HCT116 (cell line): ENCODE measurements around the gene MEG3. TPM values are rescaled to one million over a fixed set of nuclear protein-coding genes. Genes with fewer than 3 reads are reported as not detected.

Experiments used
- ATAC-seq: fragments of 200-7000 bp; cut with Tn5 transposase; 2 replicates; pipeline ENCODE4 v1.9.1; 2020; ENCODE audit warnings: mild to moderate bottlenecking, moderate library complexity
- BruUV-seq: library from RNA; stranded (reverse); fragments of 400-500 nt; replicated peaks from 2 replicates; lab custom pipeline; 2021; lab: Mats Ljungman, UMichigan
- CTCF ChIA-PET: fragments of 300-600 bp; sonication (Branson Sonifier 250); formaldehyde crosslinking; loops from one replicate; lab custom pipeline; 2021; ENCODE audit warnings: antibody characterized with exemption; lab: Charles Lee
- POLR2A ChIA-PET: fragments of 300-600, 350-600 bp; sonication (Branson Sonifier 250); formaldehyde crosslinking; loops from one replicate; lab custom pipeline; 2021; ENCODE audit warnings: antibody characterized with exemption; lab: Charles Lee
- RAD21 ChIA-PET, 2 experiments: fragments of 300-600 bp; sonication (Branson Sonifier 250); formaldehyde crosslinking; loops; one replicate each; lab custom pipeline; 2023; ENCODE audit warnings: low total read pairs in 2 of 2; ENCODE audit not compliant: uncharacterized antibody in 2 of 2, unreplicated experiment in 2 of 2, low non-redundant PET in 1 of 2; lab: Charles Lee
- DNase-seq: peaks from one replicate; pipeline ENCODE4 v3.0.0-alpha.2; 2010; ENCODE audit warnings: low read depth, low spot score
- H2AFZ ChIP-seq: fragments of 200-600 bp; shearing (Covaris generic), sonication (generic); 2 replicates; pipeline ENCODE4 v1.6.1; 2017; ENCODE audit warnings: low read depth, mixed run types, mixed read lengths, antibody characterized with exemption, low read length; ENCODE audit not compliant: poor library complexity, severe bottlenecking
- H3K27ac ChIP-seq: 2 replicates; pipeline ENCODE4 v1.5.1; 2012; ENCODE audit warnings: low read depth, low read length
- H3K27me3 ChIP-seq: fragments of 200-600 bp; sonication (generic); 2 replicates; pipeline ENCODE4 v1.6.1; 2016; ENCODE audit warnings: mixed run types, low read length, mixed read lengths; ENCODE audit not compliant: insufficient read depth
- H3K36me3 ChIP-seq, 2 experiments: fragments of 200-500 bp in 1 of 2; fragments of 200-600 bp in 1 of 2; sonication (Bioruptor generic) in 1 of 2; sonication (generic) in 1 of 2; 2 replicates each; pipeline versions ENCODE4 v1.5.1 to v1.6.1; 2014 to 2016; ENCODE audit warnings: low read length in 2 of 2, inconsistent platforms in 1 of 2, mixed read lengths in 1 of 2, mixed run types in 1 of 2; ENCODE audit not compliant: insufficient read depth in 2 of 2, control insufficient read depth in 1 of 2
- H3K4me1 ChIP-seq, 2 experiments: fragments of 200-600 bp in 1 of 2; sonication (generic) in 1 of 2; 2 replicates each; pipeline versions ENCODE4 v1.5.1 to v1.6.1; 2012 to 2017; ENCODE audit warnings: low read length in 2 of 2, inconsistent platforms in 1 of 2, mild to moderate bottlenecking in 1 of 2, mixed read lengths in 1 of 2, mixed run types in 1 of 2, moderate library complexity in 1 of 2; ENCODE audit not compliant: insufficient read depth in 2 of 2, control insufficient read depth in 1 of 2
- H3K4me2 ChIP-seq: fragments of 200-600 bp; sonication (generic); 2 replicates; pipeline ENCODE4 v1.6.1; 2017; ENCODE audit warnings: mixed run types, low read length, mixed read lengths
- H3K4me3 ChIP-seq, 2 experiments: fragments of 200-600 bp in 1 of 2; sonication (generic) in 1 of 2; replicated peaks in 1 of 2; 2 replicates each; pipeline ENCODE4 v1.5.1; 2011 to 2016; ENCODE audit warnings: low read length in 2 of 2, control low read depth in 1 of 2, low read depth in 1 of 2, mild to moderate bottlenecking in 1 of 2, mixed read lengths in 1 of 2, mixed run types in 1 of 2
- H3K79me2 ChIP-seq: fragments of 200-600 bp; sonication (generic); 2 replicates; pipeline ENCODE4 v1.6.1; 2017; ENCODE audit warnings: mild to moderate bottlenecking, mixed run types, low read length, moderate library complexity, mixed read lengths; ENCODE audit not compliant: insufficient read depth
- H3K9ac ChIP-seq: fragments of 200-600 bp; sonication (generic); 2 replicates; pipeline ENCODE4 v1.6.1; 2016; ENCODE audit warnings: low read length, mixed read lengths
- H3K9me2 ChIP-seq: fragments of 200-600 bp; sonication (generic), shearing (Covaris generic); 2 replicates; pipeline ENCODE4 v1.6.1; 2017; ENCODE audit warnings: mixed run types, mild to moderate bottlenecking, moderate library complexity; ENCODE audit not compliant: insufficient read depth
- H3K9me3 ChIP-seq, 2 experiments: fragments of 200-500 bp in 1 of 2; fragments of 200-600 bp in 1 of 2; sonication (Bioruptor generic) in 1 of 2; sonication (generic) in 1 of 2; 2 replicates each; pipeline ENCODE4 v1.6.1; 2014 to 2017; ENCODE audit warnings: low read length in 2 of 2, mixed read lengths in 2 of 2, inconsistent platforms in 1 of 2, low read depth in 1 of 2, mild to moderate bottlenecking in 1 of 2, mixed run types in 1 of 2, moderate library complexity in 1 of 2; ENCODE audit not compliant: control insufficient read depth in 1 of 2, insufficient read depth in 1 of 2
- H4K20me1 ChIP-seq: fragments of 200-600 bp; sonication (generic), shearing (Covaris generic); 2 replicates; pipeline ENCODE4 v1.6.1; 2017; ENCODE audit warnings: mixed run types, mild to moderate bottlenecking, moderate library complexity; ENCODE audit not compliant: insufficient read depth
- CBX3 ChIP-seq: IDR thresholded peaks from 2 replicates; pipeline ENCODE4 v1.6.1; 2012; ENCODE audit warnings: low read depth
- CEBPB ChIP-seq: IDR thresholded peaks from 2 replicates; pipeline ENCODE4 v1.6.1; 2012; ENCODE audit warnings: low read depth
- EGR1 ChIP-seq: IDR thresholded peaks from 2 replicates; pipeline ENCODE4 v1.6.1; 2012; ENCODE audit warnings: low read depth
- EZH2 ChIP-seq: fragments of 200-600 bp; sonication (generic); IDR thresholded peaks from 2 replicates; pipeline ENCODE4 v1.6.1; 2017; ENCODE audit warnings: antibody characterized with exemption, mixed run types
- POLR2A ChIP-seq: IDR thresholded peaks from 2 replicates; pipeline ENCODE4 v1.7.0; 2011; ENCODE audit warnings: borderline replicate concordance; ENCODE audit not compliant: insufficient read depth, insufficient read length; ENCODE audit errors: extremely low read depth
- POLR2AphosphoS5 ChIP-seq: IDR thresholded peaks from 2 replicates; pipeline ENCODE4 v1.6.1; 2011; ENCODE audit warnings: mild to moderate bottlenecking, low read depth, low read length, moderate library complexity
- RAD21 ChIP-seq: IDR thresholded peaks from 2 replicates; pipeline ENCODE4 v1.6.1; 2012; ENCODE audit warnings: low read depth, mild to moderate bottlenecking
- SIN3A ChIP-seq: IDR thresholded peaks from 2 replicates; pipeline ENCODE4 v1.6.1; 2012; ENCODE audit warnings: low read depth
- SP1 ChIP-seq: IDR thresholded peaks from 2 replicates; pipeline ENCODE4 v1.6.1; 2012; ENCODE audit warnings: low read depth
- SRF ChIP-seq: IDR thresholded peaks from 2 replicates; pipeline ENCODE4 v1.6.1; 2012; ENCODE audit warnings: low read depth
- ZBTB33 ChIP-seq: IDR thresholded peaks from 2 replicates; pipeline ENCODE4 v1.6.1; 2011; ENCODE audit warnings: mild to moderate bottlenecking, low read length, moderate library complexity; ENCODE audit not compliant: insufficient replicate concordance; ENCODE audit errors: extremely low read depth
- ZFX ChIP-seq: fragments of 450-650 bp; IDR thresholded peaks from 2 replicates; pipeline ENCODE4 v1.6.1; 2017
- ZNF274 ChIP-seq: fragments of 200-500 bp; sonication (Bioruptor generic); IDR thresholded peaks from 2 replicates; pipeline ENCODE4 v1.6.1; 2014; ENCODE audit warnings: mild to moderate bottlenecking, low read depth, low read length, inconsistent platforms
- intact Hi-C: fragments of 100-400 bp; cut with micrococcal nuclease; formaldehyde crosslinking; loops from 2 replicates; pipeline ENCODE4 v1.10.0; 2022
- total RNA-seq: library from RNA; stranded (reverse); gene quantifications from one replicate; pipeline ENCODE4 v1.2.1, GENCODE V29; 2021; ENCODE audit not compliant: unreplicated experiment
- TF ChIP-seq, protein P1 (sequence below): IDR thresholded peaks from 2 replicates; pipeline ENCODE4 v1.6.1; 2012; ENCODE audit warnings: low read depth

Gene MEG3
- total RNA-seq, 1 experiment from 2014 or later = 2.5 TPM

GRCh38 chr14:100895411-100895810, 69.5 kb downstream of the MEG3 start (continued):
- no peak for TF ChIP-seq POLR2AphosphoS5
- TF ChIP-seq EZH2 = no peak
- no peak for TF ChIP-seq CBX3
- TF ChIP-seq CEBPB = no peak
- TF ChIP-seq RAD21 = no peak
- TF ChIP-seq, protein P1, sequence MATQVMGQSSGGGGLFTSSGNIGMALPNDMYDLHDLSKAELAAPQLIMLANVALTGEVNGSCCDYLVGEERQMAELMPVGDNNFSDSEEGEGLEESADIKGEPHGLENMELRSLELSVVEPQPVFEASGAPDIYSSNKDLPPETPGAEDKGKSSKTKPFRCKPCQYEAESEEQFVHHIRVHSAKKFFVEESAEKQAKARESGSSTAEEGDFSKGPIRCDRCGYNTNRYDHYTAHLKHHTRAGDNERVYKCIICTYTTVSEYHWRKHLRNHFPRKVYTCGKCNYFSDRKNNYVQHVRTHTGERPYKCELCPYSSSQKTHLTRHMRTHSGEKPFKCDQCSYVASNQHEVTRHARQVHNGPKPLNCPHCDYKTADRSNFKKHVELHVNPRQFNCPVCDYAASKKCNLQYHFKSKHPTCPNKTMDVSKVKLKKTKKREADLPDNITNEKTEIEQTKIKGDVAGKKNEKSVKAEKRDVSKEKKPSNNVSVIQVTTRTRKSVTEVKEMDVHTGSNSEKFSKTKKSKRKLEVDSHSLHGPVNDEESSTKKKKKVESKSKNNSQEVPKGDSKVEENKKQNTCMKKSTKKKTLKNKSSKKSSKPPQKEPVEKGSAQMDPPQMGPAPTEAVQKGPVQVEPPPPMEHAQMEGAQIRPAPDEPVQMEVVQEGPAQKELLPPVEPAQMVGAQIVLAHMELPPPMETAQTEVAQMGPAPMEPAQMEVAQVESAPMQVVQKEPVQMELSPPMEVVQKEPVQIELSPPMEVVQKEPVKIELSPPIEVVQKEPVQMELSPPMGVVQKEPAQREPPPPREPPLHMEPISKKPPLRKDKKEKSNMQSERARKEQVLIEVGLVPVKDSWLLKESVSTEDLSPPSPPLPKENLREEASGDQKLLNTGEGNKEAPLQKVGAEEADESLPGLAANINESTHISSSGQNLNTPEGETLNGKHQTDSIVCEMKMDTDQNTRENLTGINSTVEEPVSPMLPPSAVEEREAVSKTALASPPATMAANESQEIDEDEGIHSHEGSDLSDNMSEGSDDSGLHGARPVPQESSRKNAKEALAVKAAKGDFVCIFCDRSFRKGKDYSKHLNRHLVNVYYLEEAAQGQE = no peak
- TF ChIP-seq EGR1 = no peak
- TF ChIP-seq SIN3A = no peak
- TF ChIP-seq ZFX = no peak
- no peak for TF ChIP-seq POLR2A

GRCh38 chr14:100896369-100897060, 70.6 kb downstream of the MEG3 start:
- BruUV-seq = no TSS peak
- H3K27ac ChIP-seq = no peak overlapping the region
- TF ChIP-seq SP1 (no peak), SRF (no peak), ZBTB33 (no peak), ZNF274 (no peak)
- no peaks in the 10 kb centered on the region for H3K9me2 ChIP-seq
- H3K36me3 ChIP-seq = no peaks in the 10 kb centered on the region
- H3K4me3 ChIP-seq = no peak overlapping the region
- no peak overlapping the region for H2AFZ ChIP-seq
- ChIA-PET POLR2A (no interaction called here), CTCF (interaction anchor here (1.6 kb wide), 1 partner anchor 511 kb away, joined by 3 read pairs; no protein-coding TSS in a partner anchor), RAD21 (no interaction called here)
- no peak overlapping the region for H3K4me2 ChIP-seq
- no peak for ATAC-seq
- peaks cover 0 to 7% of the 10 kb centered on the region in 2 experiments; a peak in 1 of 4 replicates for H3K4me1 ChIP-seq
- no peak overlapping the region for H3K9ac ChIP-seq
- H3K9me3 ChIP-seq = no peaks in the 10 kb centered on the region
- no peaks in the 10 kb centered on the region for H3K79me2 ChIP-seq
- H3K27me3 ChIP-seq = no peaks in the 10 kb centered on the region
- intact Hi-C loops = no loop called here
- DNase-seq = no peak
- H4K20me1 ChIP-seq = no peaks in the 10 kb centered on the region
